HG03045 (cell line): ENCODE data around the gene C1orf122.

Source experiments
- ATAC-seq: cut with Tn5 transposase; IDR thresholded peaks from one replicate; pipeline ENCODE4 v1.9.1; 2021; ENCODE audit warnings: mild to moderate bottlenecking, moderate library complexity; ENCODE audit not compliant: unreplicated experiment

The C1orf122 gene

DNA sequence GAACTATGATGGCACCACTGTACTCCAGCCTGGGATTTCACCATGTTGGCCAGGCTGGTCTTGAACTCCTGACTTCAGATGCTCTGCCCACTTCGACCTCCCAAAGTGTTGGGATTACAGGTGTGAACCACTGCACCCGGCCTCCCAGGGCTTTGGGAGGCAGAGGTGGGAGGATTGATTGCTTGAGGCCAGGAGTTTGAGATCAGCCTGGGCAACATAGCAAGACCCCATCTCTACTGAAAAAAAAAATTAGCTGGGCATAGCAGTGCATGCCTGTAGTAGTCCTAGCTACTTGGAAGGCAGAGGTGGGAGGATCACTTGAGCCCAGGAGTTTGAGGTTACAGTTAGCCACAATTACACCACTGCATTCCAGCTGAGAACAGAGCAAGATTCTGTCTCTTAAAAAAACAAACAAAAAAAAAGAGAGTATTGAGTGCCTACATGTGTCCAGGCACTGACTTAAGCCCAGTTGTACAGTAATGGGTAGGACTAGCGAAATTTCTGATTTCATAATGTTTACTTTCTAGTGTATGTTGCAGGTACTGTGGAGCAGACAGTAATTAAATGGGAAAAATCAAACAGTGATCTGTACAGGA is 9.7 kb upstream of the C1orf122 start:
- no peak for ATAC-seq

DNA sequence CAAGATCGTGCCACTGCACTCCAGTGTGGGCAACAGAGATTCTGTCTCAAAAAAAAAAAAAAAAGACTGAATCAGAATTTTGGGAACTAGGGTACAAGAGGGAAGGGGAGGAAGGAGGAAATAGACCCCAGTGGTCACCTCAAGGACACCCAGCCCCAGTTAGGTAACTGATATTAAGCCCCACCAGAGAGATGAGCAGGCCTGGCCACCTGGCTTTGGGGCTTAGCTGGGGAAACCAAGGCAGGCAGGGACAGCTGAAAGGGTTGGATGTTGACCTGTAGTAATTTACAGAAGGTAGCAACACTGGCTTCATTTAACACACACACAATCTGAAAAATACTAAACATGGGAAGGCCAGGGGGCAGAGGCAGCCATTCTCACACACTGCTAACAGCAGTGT is 5.2 kb upstream of the C1orf122 start:
- no peak for ATAC-seq

GRCh38 chr1:37807220-37807554 is 403 bp upstream of the C1orf122 start:
- ATAC-seq = no peak

- ATAC-seq = peak; percentile 46
Measured at GRCh38 chr1:37808369-37809319, 1.1 kb downstream of the C1orf122 start.

GRCh38 chr1:37809942-37810341 is 2.4 kb downstream of the C1orf122 start:
- ATAC-seq = no peak

- ATAC-seq = no peak
Measured at GRCh38 chr1:37811027-37811655, 3.6 kb downstream of the C1orf122 start.

DNA sequence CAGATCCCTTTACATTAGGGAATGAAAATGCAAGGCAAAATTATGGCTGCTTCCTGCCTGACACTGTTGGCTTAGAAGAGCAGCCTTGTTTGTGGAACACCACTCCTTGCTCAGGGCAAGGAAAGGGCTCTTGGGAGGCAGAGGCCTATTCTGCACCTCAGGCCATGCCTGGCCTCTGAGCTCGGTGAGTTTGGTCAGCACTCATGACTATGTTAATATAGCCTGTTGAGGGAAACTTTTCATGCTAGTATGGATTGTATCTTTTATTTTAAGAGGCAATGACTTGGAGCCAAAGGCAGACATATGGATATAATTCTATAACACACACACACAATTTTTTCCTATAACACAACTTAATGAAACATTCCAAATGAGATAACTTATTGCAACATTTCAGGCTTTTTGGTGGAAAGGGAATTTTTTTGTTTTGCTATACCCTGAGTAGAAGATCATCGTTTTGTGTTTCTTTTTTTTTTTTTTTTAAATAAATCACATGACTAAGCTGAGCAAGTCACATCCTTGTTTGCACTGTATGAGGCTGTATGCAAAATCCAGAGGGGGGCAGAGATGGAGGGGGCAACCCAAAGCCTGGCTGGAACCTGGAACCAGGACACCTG is 6.0 kb downstream of the C1orf122 start:
- no peak for ATAC-seq

DNA sequence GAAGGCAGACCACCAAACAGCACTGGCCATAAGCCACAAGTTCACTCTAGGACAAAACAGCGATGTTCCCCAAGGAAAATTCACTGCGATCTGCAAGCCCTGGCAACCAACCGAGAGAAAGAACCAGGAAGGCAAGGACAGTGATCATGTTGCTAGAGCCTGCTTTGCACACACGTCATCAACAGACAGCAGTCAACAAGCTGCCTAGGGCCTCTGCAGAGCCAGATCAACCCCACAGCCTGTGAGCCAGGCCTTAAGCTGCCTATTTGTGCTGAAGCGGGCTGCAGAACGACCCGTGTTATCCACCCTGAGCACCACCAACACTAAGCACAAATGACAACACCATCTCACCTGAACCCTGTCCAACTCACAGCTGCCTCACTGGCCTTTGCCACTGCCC is 6.7 kb downstream of the C1orf122 start:
- ATAC-seq = no peak

- no peak for ATAC-seq
Measured at GRCh38 chr1:37817481-37817880, 9.9 kb downstream of the C1orf122 start.

GRCh38 chr1:37821481-37821880 is 13.9 kb downstream of the C1orf122 start:
- ATAC-seq = no peak

DNA sequence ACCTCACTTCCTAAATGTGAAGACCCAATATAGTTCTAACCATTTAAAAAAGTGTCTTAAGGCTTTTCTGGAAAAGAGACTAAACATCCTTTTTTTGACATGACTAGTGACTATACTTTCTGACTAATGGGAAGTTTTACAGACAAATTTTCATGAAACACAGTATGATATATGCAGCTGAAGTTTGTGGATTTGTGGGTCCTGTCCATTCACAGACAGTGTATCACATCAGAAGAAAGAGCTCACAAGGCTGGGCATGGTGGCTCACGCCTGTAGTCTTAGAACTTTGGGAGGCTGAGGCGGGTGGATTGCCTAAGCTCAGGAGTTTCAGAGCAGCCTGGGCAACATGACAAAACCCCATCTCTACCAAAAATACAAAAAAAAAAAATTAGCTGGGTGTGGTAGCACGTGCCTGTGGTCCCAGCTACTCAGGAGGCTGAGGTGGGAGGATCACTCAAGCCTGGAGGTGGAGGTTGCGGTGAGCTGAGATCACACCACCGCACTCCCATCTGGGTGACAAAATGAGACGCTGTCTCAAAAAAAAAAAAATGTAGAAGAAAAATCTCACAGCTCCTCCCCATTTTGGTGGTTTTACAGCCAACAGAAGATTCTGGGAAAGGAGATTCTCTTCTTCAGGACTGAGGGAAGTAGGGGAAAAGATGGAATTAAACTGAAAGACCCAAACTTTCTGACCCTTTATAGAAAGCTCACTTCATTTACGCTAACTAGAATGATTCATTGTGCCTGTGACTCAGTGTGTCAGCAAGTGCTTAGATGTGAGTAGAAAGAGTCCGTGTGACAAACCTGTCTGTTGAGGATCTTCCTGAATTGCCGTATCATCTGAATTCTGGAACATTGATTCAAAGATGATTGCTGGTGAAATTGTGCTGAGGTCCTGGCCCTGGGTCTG is 15.6 kb downstream of the C1orf122 start:
- no peak for ATAC-seq

DNA sequence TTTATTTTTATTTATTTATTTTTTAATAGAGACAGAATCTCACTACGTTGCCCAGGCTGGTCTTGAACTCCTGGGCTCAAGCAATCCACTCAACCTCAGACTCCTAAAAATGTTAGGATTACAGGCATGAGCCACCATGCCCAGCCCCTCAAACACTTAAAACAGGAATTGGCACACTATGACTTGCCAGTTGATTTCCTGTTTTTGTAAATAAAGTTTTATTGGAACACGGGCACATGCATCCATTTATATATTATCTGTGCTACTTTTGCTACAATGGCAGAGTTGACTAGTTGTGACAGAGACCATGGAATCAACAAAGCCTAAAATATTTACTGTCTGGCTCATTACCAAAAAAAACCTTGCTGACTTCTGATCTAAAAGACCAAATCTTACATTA is 16.4 kb downstream of the C1orf122 start:
- ATAC-seq = no peak

DNA sequence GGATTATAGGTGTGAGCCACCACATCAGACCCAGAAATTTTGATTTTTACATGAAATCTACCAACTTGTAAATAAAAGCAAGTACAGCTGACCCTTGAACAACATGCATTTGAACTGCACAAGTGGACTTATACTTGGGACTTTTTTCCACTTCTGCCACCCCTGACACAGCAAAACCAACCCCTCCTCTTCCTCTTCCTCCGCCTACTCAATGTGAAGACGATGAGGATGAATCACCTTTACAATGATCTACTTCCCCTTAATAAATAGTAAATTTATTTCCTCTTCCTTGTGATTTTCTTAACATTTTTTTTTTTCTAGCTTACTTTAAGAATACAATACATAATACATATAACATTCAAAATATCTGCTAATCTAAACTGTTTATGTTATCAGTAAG is 17.9 kb downstream of the C1orf122 start:
- ATAC-seq = no peak

GRCh38 chr1:37828410-37829074 is 21.0 kb downstream of the C1orf122 start:
- no peak for ATAC-seq

DNA sequence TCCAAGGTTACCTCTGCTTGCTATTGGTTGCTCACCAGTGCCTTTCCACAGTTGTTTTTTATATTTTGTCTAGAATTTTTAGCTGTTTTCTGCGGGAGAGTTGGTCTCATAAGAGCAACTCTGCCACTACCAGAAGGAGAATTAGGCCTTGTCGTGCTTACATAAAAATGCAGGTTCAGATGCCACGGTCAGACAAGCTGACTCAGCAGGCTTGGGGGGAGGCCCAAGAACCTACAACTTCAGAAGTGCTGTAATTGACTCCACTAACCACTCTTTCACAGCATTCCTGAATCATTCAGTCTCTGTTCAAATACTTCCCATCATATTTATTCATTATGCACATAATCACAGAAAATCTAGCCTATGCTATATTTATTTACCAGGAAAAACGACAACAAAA is 23.5 kb downstream of the C1orf122 start:
- no peak for ATAC-seq

DNA sequence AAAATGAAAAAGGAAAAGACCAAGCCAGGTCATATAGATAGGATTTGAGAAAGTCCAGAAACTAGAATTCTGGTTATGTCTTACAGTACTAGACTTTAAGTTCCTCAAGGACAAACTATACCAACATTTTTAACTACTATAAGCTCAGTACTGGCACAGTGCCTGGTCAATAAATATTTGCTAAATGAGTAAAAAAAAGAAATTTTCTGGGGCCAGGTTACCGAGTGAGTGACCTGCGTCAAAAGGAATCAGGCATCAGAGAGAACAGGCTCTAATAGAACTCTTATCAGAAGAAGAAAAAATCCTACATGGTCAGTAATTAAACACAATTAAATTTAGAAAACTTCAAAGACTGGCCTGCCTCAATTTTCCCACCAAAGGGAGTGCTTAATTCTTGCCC is 24.2 kb downstream of the C1orf122 start:
- ATAC-seq = no peak

DNA sequence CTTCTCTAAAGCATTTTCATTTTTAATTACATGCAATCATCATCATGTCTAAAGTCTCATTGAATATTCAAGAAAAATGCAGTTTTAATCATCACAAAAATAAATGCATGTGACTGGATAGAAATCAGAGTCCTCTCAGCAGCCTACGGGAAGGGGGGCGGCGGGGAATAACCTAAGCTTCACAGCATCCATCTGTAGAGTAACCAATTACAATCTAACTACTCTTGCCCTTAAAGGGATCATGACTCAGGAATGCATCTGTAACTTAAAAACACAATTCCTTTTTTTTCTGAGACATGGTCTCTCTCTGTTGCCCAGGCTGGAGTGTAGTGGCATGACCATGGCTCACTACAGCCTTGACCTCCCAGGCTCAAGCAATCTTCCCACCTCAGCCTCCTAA is 29.2 kb downstream of the C1orf122 start:
- ATAC-seq = no peak

DNA sequence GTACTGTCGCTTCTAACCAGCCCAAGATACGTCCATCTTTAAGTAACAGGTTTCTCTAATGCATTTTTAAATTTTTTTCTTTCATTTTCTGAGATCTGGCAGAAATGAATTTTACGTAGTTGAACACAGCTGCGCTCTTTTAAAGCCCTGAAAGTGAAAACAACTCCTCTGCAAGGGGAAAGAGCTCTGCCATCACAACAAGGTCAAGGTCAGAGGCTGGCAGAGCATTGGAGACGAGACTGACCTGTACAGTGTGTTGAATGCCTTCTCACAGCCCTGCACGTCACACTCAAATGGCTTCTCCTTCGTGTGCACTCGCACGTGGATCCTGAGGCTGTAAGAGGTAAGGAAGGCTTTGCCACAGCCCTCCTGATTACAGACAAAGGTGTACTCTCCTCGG is 32.1 kb downstream of the C1orf122 start:
- ATAC-seq = no peak

DNA sequence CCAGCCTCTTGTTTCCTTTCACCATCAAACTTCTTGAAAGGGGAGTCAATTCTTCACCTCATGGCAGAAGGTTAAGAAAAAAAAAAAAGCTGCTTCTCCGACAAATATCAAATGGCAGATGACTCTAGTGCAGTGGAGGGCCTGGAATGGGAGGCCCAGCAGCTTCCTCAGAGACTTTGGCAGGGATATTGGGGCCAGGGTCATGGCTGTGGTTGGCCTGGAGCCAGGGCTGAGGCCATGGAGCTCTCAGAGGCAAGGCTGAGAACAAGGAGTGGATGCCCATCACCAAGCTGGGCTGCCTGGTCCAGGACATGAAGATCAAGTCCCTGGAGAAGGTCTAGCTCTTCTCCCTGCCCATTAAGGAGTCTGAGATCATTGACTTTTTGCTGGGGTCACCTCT is 33.1 kb downstream of the C1orf122 start:
- ATAC-seq = no peak

GRCh38 chr1:37841652-37842051 is 34.1 kb downstream of the C1orf122 start:
- ATAC-seq = no peak
